GM18858 (cell line): ENCODE results near the gene C22orf31.
"Not testable (repeated sequence)": the region's sequence is repeated elsewhere in the genome, so short reads cannot be mapped to it uniquely, and the experiment has no call there.

ENCODE experiments used
- ATAC-seq: cut with Tn5 transposase; IDR thresholded peaks from one replicate; pipeline ENCODE4 v1.9.1; 2021; ENCODE audit not compliant: unreplicated experiment

The C22orf31 gene

DNA sequence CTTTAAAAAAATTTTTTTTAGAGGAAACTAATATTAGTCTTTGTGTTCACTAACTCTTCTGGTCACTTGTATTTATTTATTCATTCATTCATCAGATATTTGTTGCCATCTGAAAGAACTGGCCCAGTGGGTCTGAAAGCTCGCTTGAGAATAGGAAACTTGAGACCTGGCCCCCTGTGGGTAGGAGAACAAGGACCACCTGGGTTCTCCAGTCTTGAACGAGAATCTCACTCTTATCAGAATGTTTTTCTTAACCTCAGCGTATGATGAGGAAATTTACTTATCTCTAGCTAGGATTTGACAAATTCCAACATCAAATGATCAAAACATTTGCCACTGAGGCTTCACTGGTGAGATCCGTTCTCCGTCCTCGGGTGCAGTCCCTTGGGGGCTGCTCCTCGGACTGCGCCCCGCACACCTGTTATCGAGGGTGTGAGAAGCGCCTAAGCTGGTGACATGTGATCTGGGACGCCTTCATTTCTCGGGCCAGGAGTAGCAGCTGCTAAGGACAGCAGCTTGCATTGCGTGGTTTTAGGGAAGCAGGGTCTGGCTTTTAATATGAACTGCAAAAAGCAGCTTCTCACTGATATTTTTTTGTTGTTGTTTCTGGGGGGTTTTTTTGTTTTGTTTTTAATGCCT is 6.3 kb downstream of the C22orf31 start:
- no peak for ATAC-seq

DNA sequence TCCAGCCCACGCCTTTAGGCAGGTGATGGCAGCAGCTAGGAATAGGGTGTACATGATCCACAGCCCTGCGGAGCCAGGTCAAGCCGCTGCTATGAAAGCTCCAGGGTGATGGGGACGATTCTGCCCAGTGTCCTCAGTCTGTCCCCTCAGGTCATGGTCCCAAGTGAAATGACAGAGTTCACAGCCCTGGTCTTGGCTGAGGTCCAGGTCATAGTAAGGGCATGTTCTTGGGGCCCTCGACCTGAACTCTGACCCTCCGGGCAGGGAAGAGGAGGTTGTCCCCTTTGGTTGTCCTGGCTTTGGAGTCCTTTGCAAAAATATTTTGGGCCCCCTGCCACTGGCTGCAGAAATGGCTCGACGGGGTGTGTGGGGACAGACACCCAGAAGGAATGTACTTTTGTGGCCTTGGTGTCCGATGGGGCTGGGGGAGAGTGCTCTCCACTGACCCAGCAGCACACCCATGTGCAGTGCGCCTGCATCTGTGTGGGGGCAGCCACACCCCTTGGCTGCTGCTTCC is 7.3 kb downstream of the C22orf31 start:
- ATAC-seq: no peak

DNA sequence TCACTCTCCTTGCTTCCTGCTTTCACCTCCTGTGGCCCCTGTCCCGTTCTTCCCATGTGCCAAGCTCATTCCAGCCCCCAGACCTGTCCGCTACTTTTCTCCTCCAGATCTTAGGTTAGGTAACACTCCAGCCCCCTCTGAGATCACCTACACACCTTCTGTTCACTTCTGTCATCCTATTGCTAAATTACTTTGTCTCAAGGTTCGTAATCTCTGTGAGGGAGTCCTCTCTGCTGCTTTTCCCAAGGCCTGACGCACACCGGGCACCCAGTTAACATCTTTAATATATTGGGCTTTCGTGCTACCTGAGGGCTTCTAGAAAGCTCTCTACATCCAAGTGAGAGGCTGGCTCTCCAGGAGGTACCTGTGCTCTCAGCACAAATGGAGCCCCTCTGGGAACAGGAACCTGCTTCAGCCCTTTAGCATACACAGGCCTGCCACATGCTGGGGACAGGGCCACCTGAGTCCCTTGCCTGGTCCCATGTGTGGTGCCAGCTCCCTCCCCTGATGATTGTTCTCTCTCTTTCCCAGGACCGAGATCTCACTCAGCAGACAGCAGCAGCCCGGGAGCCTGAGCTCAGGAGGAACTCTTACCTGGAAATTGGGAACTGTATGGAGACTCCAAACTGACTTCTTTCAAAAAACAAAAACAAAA is 8.5 kb downstream of the C22orf31 start:
- ATAC-seq: no peak

DNA sequence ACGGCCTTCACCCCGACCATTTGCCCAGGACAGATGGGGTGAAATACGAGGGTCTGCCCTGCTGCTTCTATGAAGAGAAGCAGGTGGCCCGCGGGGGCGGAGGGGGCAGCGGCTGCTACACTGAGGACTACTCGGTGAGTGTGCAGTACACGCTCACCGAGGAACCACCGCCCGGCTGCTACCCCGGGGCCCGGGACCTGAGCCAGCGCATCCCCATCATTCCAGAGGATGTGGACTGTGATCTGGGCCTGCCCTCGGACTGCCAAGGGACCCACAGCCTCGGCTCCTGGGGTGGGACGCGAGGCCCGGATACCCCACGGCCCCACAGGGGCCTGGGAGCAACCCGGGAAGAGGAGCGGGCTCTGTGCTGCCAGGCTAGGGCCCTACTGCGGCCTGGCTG is 11.2 kb downstream of the C22orf31 start:
- no peak for ATAC-seq

DNA sequence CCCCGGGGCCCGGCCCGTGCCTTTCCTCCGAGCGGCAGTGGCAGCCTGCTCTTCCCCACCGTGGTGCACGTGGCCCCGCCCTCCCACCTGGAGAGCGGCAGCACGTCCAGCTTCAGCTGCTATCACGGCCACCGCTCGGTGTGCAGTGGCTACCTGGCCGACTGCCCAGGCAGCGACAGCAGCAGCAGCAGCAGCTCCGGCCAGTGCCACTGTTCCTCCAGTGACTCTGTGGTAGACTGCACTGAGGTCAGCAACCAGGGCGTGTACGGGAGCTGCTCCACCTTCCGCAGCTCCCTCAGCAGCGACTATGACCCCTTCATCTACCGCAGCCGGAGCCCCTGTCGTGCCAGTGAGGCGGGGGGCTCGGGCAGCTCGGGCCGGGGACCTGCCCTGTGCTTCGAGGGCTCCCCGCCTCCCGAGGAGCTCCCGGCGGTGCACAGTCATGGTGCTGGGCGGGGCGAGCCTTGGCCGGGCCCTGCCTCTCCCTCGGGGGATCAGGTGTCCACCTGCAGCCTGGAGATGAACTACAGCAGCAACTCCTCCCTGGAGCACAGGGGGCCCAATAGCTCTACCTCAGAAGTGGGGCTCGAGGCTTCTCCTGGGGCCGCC is 11.9 kb downstream of the C22orf31 start:
- ATAC-seq: no peak

DNA sequence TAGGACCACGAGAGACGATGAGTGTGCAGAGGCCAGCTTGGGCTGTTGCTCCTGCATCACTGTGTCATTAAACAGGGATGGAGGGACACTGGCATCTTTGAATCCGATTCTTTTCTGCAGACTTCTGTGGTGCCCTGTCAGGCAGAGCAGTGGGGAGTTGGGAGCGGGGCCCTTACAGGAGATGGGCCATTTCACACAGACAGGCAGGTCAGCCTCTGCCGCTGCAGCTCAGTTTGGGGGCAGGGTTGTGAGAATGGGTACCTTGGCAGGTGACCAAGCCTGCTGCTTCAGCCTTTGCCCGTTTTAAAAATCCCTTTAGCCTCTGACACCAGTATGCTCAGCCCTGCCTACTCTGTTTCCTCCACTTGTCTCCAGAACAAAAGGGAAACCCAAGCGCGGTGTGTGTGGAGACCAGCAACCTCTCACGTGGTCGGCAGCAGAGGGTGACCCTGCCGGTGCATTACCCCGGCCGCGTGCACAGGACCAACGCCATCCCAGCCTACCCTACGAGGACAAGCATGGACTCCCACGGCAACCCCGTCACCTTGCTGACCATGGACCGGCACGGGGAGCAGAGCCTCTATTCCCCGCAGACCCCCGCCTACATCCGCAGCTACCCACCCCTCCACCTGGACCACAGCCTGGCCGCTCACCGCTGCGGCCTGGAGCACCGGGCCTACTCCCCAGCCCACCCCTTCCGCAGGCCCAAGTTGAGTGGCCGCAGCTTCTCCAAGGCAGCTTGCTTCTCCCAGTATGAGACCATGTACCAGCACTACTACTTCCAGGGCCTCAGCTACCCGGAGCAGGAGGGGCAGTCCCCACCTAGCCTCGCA is 12.6 kb downstream of the C22orf31 start:
- no peak for ATAC-seq

DNA sequence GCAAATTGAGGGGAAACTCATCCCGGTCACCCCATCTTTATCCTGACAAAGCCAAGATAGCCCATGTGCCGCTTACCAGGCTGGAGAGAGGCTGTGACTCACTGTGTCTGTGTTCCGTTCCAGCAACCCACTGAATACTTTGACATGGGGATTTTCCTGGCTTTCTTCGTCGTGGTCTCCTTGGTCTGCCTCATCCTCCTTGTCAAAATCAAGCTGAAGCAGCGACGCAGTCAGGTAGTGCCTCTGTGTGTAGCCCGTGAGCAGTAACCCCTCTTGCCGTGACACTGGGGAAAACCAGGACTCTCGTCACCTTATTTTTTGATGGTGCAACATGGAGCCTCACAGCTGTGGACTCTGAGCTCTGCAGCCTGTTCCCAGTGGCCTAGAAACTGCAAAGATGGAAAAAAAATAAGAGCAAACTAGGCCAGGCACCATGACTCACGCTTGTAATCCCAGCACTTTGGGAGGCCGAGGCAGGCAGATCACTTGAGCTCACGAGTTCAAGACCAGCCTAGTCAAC is 16.9 kb downstream of the C22orf31 start:
- no peak for ATAC-seq

DNA sequence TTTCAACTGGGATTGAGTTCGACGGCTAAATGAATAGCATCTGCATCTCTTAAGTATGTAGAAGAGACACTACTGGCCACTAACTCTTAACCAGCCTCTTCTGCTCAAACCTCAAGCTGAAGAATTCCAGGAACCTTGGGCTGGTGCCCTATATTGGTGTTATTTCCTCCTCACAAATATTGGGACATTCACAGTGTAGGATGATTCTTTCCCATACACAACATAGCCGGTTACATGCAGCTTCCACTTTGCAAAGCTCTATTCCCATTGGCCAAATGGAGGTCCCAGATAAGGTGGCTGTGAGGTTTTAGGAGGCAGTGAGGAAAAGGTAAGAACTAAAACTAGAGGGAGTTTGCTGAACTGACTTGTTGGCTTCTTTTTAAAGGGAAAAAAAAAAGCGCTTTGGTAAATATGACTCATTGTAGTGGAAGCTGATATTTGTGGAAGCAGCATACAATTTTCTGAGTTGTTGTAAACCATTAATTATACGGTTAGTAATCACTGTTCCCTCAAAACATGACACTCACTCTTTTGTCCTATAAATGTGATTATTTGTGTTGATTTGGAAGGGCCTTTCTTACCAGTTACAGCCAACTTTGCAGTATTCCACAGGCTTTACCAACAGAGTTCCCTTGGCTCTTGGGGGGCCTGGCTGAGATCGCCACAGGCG is 17.6 kb downstream of the C22orf31 start:
- ATAC-seq: no peak

DNA sequence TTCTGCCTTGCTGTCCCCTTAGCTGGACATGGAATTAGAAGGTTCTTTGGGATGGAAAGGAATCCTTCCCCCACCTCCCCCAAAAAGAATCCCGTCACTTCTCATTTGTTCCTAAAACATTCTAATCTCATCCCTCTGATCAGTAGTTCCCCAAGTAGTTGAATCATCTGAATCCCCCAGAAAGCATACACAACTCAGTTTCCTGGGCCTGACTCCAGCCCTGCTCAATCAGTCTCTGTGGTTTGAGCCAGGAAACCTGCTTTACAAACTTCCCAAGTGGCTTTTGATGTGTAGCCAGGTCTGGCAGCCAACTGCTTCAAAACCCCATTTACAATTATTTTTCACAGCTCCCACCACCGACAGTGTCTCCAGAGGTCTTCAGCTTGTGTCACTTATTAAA is 20.2 kb downstream of the C22orf31 start:
- no peak for ATAC-seq

DNA sequence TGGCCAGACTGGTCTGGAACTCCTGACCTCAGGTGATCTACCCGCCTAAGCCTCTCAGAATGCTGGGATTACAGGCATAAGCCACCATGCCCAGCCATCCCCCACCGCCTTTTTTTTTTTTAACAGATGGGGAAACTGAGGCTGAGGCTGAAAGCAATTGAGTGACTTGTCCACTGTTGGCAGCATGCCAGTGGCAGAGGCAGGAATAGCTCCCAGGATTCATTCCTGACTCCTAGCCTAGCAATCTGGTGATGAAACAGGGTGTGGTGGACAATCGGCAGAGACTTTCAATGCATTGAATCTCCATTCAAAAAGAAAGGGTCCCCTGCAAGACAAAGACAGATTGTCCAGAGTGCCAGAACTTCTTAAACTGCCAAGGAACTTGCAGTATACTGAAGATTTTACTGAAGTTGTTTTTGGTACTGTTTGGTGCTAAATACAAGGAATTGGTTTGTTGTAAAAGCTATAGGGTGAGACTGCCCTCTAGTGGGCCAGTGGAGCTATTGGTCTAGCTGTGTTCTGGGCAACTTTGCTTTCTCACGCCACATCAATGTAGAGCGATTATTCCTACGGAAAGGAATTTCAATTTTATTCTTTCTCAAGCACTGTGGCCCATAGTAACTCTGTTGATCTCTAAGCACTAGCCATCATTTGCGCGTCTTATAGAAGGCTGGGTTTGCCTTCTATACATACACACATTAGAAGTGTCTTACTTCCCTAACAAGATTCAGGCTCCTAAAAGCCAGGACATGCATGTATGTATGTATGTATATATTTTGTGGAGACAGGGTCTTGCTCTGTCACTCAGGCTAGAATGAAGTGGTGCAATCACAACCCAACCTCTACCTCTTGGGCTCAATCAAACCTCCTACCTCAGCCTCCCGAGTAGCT is 21.0 kb downstream of the C22orf31 start:
- ATAC-seq: no peak

DNA sequence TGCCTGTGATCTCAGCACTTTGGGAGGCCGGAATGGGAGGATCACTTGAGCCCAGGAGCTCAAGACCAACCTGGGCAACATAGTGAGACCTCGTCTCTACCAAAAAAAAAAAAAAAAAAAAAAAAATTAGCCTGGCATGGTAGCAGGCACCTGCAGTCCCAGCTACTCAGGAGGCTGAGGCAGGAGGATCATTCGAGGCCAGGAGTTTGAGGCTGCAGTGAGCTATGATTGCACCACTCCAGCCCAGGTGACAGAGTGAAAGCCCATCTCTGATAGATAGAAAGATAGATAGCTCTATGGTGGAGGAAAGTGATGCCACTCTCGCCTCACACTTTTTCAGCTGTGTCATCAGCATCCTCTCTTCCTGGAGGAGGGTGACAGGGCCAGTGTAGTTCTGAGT is 21.9 kb downstream of the C22orf31 start:
- ATAC-seq: not testable (repeated sequence)

DNA sequence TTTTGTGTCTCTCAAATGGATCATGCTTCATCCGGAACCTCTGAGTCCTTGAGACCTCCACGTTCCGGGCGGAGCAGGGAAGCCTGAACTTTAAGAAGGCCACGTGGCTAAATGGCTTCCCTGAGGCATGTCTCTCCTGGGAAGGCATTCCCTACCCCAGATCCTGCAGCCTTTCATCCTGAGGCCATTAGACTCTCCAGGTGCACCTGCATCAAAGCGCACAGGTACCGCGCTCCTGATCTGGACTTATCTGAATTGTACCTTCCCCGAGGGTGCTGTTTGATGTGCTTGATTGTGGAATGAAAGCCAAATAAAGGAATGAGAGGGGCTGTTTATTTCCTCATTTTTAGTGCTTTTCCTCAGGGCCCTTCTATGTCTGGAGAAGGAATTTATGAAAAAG is 22.5 kb downstream of the C22orf31 start:
- ATAC-seq: no peak

DNA sequence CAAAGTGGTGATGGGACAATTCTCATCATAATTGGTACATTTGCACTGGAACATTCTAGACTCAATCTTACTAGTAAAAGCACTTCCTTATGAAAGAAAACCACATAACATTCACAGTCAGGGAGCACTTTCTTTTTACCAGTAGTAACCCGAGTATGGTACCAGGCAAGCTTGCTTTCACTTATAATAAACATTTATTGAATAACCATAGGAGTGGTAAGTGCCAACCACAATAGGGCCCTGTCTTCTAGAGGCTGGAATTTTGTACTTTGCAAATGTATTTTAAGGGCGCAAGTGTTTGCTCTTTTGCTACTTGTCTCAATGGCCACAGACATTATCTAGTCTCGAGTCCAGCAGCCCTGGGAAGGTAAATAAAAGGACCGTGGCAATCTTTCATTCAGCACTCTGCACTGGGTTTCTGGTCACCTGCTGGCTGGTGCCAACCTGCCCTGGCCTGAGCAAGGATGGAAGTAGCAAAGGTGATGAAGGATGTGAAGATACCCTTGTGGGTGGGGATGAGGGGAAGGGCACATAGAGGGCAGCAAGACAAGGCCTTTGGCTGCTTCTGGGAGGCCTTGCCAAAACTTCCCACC is 24.2 kb downstream of the C22orf31 start:
- ATAC-seq: no peak

DNA sequence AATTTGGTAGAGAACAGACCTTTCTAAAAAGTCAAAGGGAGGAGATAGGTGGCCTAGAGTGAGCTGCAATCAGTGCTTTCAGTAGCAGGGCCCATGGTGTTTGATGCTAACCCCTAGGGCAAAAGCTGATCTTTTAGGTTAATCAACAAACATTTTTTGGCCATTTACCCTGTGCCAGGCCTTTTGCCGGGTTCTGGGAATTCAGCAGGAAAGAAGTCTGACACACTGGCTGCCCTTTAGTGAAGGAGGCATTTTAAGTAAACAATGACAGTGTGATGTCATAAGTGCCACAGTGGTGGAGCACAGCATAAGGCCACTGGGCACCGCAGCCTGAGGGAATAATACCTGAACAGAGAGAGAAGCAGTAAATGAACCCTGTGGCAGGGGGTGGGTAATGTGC is 29.0 kb downstream of the C22orf31 start:
- ATAC-seq: no peak

DNA sequence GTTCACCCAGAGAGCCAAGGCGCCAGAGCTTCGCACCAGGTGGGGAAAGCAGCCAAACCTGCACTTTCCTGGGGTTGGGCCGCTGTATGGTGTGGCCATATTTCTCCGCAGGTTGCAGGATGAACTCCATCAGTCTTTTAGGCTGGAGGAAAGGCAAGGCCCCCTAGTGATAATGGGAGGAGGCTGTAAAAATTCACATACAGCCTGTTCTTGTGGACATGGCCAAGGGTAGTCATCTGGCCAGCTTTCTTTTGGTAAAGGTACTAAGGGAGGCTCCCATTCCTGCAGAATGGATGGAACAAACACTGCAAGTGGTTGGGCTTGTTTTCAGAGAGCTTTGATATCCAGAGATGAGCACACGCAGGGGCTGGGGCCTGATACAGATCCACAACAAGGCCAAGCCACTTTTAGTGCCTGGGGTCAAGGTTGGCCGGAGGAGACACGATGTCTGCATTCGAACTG is 29.6 kb downstream of the C22orf31 start:
- ATAC-seq: no peak

DNA sequence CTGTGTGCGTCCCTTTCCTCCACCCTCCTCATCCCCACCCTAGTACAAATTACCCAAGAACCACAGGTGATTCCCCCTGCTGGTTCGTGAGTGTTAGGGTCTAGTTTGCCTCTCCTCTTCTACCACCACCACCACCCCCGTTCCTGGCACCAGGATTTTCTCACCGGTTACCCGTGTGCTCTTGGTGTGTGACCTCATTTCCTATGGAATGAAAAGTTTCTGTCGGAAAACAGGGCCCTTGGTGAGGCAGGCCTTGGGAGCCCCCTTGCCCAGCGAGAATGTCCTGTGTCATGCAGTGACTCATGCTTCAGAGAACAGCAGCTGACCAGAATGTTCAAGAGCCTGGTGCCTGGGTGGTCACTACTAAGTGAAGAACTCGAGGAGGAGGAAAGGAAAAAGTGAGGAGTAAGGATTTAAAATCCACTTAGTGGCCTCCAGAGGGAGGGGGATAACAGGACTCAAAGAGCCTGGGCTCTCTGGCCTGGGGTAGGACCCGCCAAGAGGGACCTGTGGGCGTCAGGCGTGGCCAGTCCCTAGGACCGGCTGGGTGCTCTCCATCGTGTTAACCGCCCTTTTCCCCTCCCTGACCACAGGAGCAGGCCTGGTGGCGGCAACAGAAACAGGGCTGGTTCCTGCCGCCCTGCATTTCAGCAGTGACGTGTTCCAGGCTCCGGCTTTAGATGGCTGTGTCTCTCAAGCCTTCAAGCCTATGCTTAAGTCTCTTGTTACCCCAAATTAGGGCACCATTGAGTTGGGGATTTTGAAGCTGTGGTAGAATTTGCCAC is 30.2 kb downstream of the C22orf31 start:
- ATAC-seq: no peak

DNA sequence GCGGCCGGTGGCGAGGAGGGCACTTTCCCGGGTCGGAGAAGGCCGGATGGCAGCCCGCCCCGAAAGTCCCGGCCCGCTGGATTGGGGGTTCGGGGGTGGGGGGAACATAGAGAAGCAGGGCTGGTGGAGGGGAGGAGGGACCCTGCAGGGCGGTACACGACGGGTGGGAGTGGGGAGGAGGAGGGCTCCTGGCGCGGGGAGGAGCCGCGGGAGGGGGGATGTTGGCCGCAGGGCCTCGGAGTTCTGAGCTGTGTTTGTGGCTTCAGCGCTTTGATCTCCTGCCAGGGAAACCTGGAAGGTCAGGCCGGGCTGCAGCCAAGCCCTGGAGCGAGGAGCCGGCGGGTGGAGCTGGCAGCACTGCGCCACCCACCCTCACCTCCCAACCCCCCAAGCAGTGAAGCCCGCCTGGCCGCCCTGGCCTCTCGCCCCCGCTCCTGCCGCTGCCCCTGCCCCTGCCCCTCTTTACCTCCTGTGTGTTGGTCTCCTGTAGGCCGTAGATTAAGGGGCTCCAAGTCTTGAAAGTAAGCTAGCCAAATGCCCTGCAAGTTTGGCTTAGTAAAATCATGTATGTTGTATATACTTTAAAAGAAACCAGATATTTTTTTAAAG is 30.9 kb downstream of the C22orf31 start:
- no peak for ATAC-seq

DNA sequence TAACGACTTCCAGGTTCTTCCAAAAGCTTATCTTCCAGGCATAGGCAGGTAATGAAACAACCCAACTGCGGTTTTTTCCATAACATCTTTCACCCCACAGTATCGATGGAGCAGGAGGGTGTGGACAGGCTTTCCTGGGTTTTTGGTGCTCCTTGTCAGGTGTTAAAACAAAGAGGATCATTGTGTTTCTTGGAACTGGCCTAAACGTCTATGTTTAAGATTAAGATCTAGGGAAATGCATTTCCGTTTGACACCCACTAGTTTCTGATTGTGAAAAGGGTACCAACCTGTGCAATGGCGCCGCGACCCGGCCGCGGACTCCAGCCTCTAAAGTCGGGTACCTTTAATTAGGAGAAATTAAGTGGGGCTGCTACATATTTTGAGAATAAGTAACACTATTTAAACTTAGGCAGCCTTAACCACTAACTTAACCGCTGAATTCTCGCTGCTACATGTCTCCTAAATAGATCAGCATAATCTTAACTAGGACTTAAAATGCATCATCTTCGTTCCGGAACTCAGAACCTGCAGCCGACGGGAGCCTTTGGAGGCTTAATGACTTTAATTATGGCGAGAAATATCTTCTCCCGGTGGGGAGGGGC is 31.5 kb downstream of the C22orf31 start:
- ATAC-seq: no peak
